ENCODE measurements around the gene ENPP1. TPM values are rescaled to one million over a fixed set of nuclear protein-coding genes. Genes with fewer than 3 reads are reported as not detected.

The ENPP1 gene
- total and polyA plus RNA-seq, 2 of the 4 experiments (the other 2 are of a cell fraction) = 10.9 to 38.9 TPM

DNA sequence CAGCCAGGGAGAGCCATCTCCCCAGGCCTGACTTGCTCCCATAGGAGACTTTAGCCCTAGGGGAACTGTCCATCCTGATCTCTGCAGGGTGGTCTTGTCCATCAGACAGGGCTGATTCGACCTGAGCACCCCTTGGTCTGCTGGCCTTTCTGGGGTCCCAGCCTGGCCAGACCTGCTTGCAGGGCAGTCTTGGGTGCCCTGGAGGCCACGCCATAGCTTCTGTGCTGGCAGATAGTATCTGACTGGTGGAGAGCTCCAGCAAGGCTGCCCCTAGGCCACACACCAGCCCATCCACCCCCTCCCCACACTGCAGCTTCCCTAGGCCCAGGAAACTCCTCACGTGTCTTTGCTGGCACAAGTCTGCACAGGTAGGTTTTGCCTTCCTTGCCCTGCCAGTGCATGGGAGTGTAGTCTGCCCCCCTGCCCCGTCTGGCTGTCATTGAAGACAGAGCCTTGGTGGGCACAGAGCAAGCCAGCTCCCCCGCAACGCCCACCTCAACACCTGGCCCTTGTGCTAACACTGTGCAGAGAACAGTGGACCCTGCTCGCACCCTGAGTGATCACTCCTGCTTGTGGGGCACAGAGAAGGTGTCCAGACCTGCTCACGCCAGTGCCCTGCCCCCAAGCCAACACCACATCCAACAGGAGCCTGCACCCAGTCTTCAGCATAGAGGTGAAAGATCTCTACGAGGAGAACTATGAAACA, 111.0 kb downstream of the ENPP1 start:
- Histone ChIP-seq H3K14ac (replicated peaks; ENCODE audit: low read depth, low read length) (no peak overlapping the region), H3K4me3 (ENCODE audit: insufficient read depth, low read depth, low read length) (no peak overlapping the region), H3K9me3 (ENCODE audit: control insufficient read depth, insufficient read depth, low read length) (peaks cover 3% of the 10 kb centered on the region; the same call in 1 of the 2 replicates), H4K20me1 (ENCODE audit: insufficient read depth, low read length) (no peaks in the 10 kb centered on the region), H3K4me1 (ENCODE audit: control insufficient read depth, insufficient read depth, low read length) (peaks cover 3% of the 10 kb centered on the region), H2AK5ac (ENCODE audit: low read depth, low read length) (no peak overlapping the region), H3K27ac (ENCODE audit: insufficient read depth, low read length) (no peak overlapping the region), H2BK20ac (ENCODE audit: low read depth, low read length) (no peak overlapping the region), H4K91ac (ENCODE audit: insufficient read depth, low read depth, low read length) (no peak overlapping the region), H4K8ac (ENCODE audit: low read depth in 2 of 2, low read length in 2 of 2) (no peak overlapping the region), H2BK15ac (ENCODE audit: low read depth, low read length) (no peak overlapping the region), H3K56ac (ENCODE audit: extremely low read depth, insufficient read depth, low read length) (no peak overlapping the region), H3K23ac (ENCODE audit: low read depth, low read length) (no peak overlapping the region), H2BK5ac (ENCODE audit: low read depth, low read length, poor library complexity, severe bottlenecking) (no peak overlapping the region), H3K18ac (ENCODE audit: low read depth, low read length) (no peak overlapping the region), H3K4ac (ENCODE audit: low read depth, low read length) (no peak overlapping the region), H4K5ac (ENCODE audit: low read depth, low read length) (no peak overlapping the region), H3K27me3 (ENCODE audit: control insufficient read depth, insufficient read depth, low read length) (no peaks in the 10 kb centered on the region), H2AFZ (replicated peaks; ENCODE audit: low read length, poor library complexity) (no peak overlapping the region), H2BK120ac (ENCODE audit: low read depth, low read length) (no peak overlapping the region), H2AK9ac (replicated peaks; ENCODE audit: low read depth, low read length, poor library complexity) (no peak overlapping the region), H3K9me1 (ENCODE audit: insufficient read depth, low read length) (0 out of 2 replicates have a peak, but pooled peaks cover 3% of the 10 kb centered on the region), H3K4me2 (ENCODE audit: low read depth, low read length) (no peak overlapping the region), H3K9ac (ENCODE audit: low read depth, low read length) (no peak overlapping the region), H3K36me3 (ENCODE audit: control insufficient read depth, insufficient read depth, low read length) (no peaks in the 10 kb centered on the region), H3K79me1 (ENCODE audit: low read depth in 1 of 2, low read length in 2 of 2) (no peaks in the 10 kb centered on the region)
- ChIA-PET POLR2A (ENCODE audit: unreplicated experiment) (no interaction called here), CTCF (interaction anchor here (1.2 kb wide), 1 partner anchor 223 kb away, joined by 5 read pairs; no protein-coding TSS in a partner anchor)
- TF ChIP-seq RCOR1 (IDR thresholded peaks at IDR 0.05; ENCODE audit: insufficient replicate concordance, low read length) = no peak
- no peak for TF ChIP-seq SMC3 (IDR thresholded peaks at IDR 0.05; ENCODE audit: low read depth, low read length)
- TF ChIP-seq, protein P1, sequence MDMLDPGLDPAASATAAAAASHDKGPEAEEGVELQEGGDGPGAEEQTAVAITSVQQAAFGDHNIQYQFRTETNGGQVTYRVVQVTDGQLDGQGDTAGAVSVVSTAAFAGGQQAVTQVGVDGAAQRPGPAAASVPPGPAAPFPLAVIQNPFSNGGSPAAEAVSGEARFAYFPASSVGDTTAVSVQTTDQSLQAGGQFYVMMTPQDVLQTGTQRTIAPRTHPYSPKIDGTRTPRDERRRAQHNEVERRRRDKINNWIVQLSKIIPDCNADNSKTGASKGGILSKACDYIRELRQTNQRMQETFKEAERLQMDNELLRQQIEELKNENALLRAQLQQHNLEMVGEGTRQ (IDR thresholded peaks at IDR 0.05; ENCODE audit: low read depth, low read length) = no peak
- no peak for TF ChIP-seq POLR2A (IDR thresholded peaks at IDR 0.05; ENCODE audit: low read depth, low read length)
- no peak for TF ChIP-seq CEBPB (IDR thresholded peaks at IDR 0.05; ENCODE audit: low read depth, low read length)
- TF ChIP-seq FOS (IDR thresholded peaks at IDR 0.05; ENCODE audit: low read depth, low read length) = no peak
- TF ChIP-seq, protein P2, sequence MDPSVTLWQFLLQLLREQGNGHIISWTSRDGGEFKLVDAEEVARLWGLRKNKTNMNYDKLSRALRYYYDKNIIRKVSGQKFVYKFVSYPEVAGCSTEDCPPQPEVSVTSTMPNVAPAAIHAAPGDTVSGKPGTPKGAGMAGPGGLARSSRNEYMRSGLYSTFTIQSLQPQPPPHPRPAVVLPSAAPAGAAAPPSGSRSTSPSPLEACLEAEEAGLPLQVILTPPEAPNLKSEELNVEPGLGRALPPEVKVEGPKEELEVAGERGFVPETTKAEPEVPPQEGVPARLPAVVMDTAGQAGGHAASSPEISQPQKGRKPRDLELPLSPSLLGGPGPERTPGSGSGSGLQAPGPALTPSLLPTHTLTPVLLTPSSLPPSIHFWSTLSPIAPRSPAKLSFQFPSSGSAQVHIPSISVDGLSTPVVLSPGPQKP (IDR thresholded peaks at IDR 0.05; ENCODE audit: borderline replicate concordance, low read depth, low read length) = no peak
- TF ChIP-seq RAD21 (IDR thresholded peaks at IDR 0.05; ENCODE audit: low read length) = no peak
- dilution Hi-C loops (cut with HindIII; ENCODE audit: low sequenced_read_pairs, unreplicated experiment) = no loop called here
- DNase-seq (no peak), ATAC-seq (ENCODE audit: low read depth) (no peak)
- no TSS peak for BruUV-seq (replicated peaks)
- 75% methylated on average over 2 of the region's 9 CpGs; no CpG with 5 or more reads in 1 of the 2 experiments for WGBS, 2 experiments (ENCODE audit: extremely low coverage in 2 of 2, insufficient read length in 1 of 2)
- in situ Hi-C loops (cut with MboI; ENCODE audit: low sequenced_read_pairs) = loop anchor here (5.0 kb wide), 1 partner anchor 563 kb away; no protein-coding TSS in a partner anchor
- intact Hi-C loops (cut with micrococcal nuclease) = no loop called here

Data from IMR-90 (cell line).